ENCODE data around the gene LRMDA.

GRCh38 chr10:76138906-76139305 lies 707.5 kb downstream of the LRMDA start:
- TF ChIP-seq POLR2A (IDR thresholded peaks at IDR 0.05) (no peak), CTCF (IDR thresholded peaks at IDR 0.05) (no peak)

Data from adrenal gland (tissue), 5 donors.